GM10847 (cell line): ENCODE results near the gene HEMK1.

Experiments
- POLR2A ChIP-seq: IDR thresholded peaks from 2 replicates; pipeline ENCODE4 v1.6.1; 2011; ENCODE audit not compliant: insufficient read length; ENCODE audit errors: extremely low read depth

Gene HEMK1

GRCh38 chr3:50563867-50564266 lies 5.5 kb upstream of the HEMK1 start:
- no peak for TF ChIP-seq POLR2A

- TF ChIP-seq POLR2A: no peak
These were observed 5.0 kb upstream of the HEMK1 start for GRCh38 chr3:50564321-50564720.

- no peak for TF ChIP-seq POLR2A
These were observed 2.3 kb upstream of the HEMK1 start for GRCh38 chr3:50567011-50567385.

GRCh38 chr3:50567386-50568167 lies 1.7 kb upstream of the HEMK1 start, which contains the start of gene C3orf18:
C3orf18 (minus strand) TSS chr3:50567747; CDS start chr3:50565699, 2,048 bp downstream.
- TF ChIP-seq POLR2A: peak; percentile 42

- TF ChIP-seq POLR2A: no peak
These were observed 1.4 kb downstream of the HEMK1 start for GRCh38 chr3:50570508-50571279.

- TF ChIP-seq POLR2A: no peak
These were observed 2.2 kb downstream of the HEMK1 start for GRCh38 chr3:50571486-50571885.

- TF ChIP-seq POLR2A: no peak
These were observed 2.8 kb downstream of the HEMK1 start for GRCh38 chr3:50572158-50572557.

GRCh38 chr3:50572801-50573371 lies 3.6 kb downstream of the HEMK1 start:
- TF ChIP-seq POLR2A: no peak

- TF ChIP-seq POLR2A: no peak
These were observed 4.5 kb downstream of the HEMK1 start for GRCh38 chr3:50573566-50574443.

GRCh38 chr3:50574444-50574831 lies 5.1 kb downstream of the HEMK1 start:
- TF ChIP-seq POLR2A: no peak

GRCh38 chr3:50575372-50575771 lies 6.0 kb downstream of the HEMK1 start:
- no peak for TF ChIP-seq POLR2A

GRCh38 chr3:50577348-50577747 lies 8.0 kb downstream of the HEMK1 start:
- TF ChIP-seq POLR2A: no peak

GRCh38 chr3:50580683-50581458 lies 11.5 kb downstream of the HEMK1 start:
- TF ChIP-seq POLR2A: no peak

- no peak for TF ChIP-seq POLR2A
These were observed 12.1 kb downstream of the HEMK1 start for GRCh38 chr3:50581459-50581842.
